GM12878 (cell line): Measurements from ENCODE around the gene CASS4. TPM values are rescaled to one million over a fixed set of nuclear protein-coding genes. Genes with fewer than 3 reads are reported as not detected.

Source experiments
- ATAC-seq: fragments of 200-7000 bp; cut with Tn5 transposase; 3 replicates; pipeline ENCODE4 v1.9.1; 2020; ENCODE audit warnings: mild to moderate bottlenecking, moderate library complexity
- BruUV-seq: library from RNA; stranded (reverse); fragments of 400-500 nt; replicated peaks from 2 replicates; lab custom pipeline; 2021; lab: Mats Ljungman, UMichigan
- CTCF ChIA-PET: fragments of 300-600 bp; sonication (Branson Sonifier 250); formaldehyde crosslinking; extraction: SDS; loops from one replicate; lab custom pipeline; 2021; ENCODE audit warnings: inconsistent platforms; lab: Yijun Ruan, JAX
- POLR2A ChIA-PET: fragments of 350-600 bp; formaldehyde crosslinking; extraction: SDS; loops from one replicate; lab custom pipeline; 2021; ENCODE audit warnings: inconsistent platforms; lab: Charles Lee
- RAD21 ChIA-PET: fragments of 300-600 bp; sonication (Branson Sonifier 250); formaldehyde crosslinking; loops from one replicate; lab custom pipeline; 2023; ENCODE audit warnings: antibody characterized with exemption; ENCODE audit not compliant: unreplicated experiment; lab: Charles Lee
- SMC1A ChIA-PET: fragments of 300-600 bp; sonication (Branson Sonifier 250); formaldehyde crosslinking; loops from one replicate; lab custom pipeline; 2023; ENCODE audit not compliant: unreplicated experiment, uncharacterized antibody; lab: Charles Lee
- DNase-seq: peaks from one replicate; pipeline ENCODE4 v3.0.0-alpha.2; 2011; ENCODE audit warnings: low read depth, low spot score
- FAIRE-seq: peaks from 3 replicates; lab custom pipeline; 2011; peaks lifted over from hg19 to GRCh38; lab: Jason Lieb, UNC
- H2AFZ ChIP-seq: 2 replicates; pipeline ENCODE4 v1.6.0; 2011; ENCODE audit warnings: low read depth, low read length, control low read depth; ENCODE audit not compliant: control insufficient read depth
- H3K27ac ChIP-seq: 2 replicates; pipeline ENCODE4 v1.5.1; 2011; ENCODE audit warnings: control low read depth; ENCODE audit not compliant: control insufficient read depth, insufficient read depth
- H3K27me3 ChIP-seq, 2 experiments: replicated peaks in 1 of 2; 2 replicates each; pipeline versions ENCODE4 v1.6.0 to v1.6.1; 2011; ENCODE audit warnings: low read length in 1 of 2; ENCODE audit not compliant: control insufficient read depth in 2 of 2, insufficient read depth in 2 of 2
- H3K36me3 ChIP-seq, 2 experiments: 2 replicates each; pipeline ENCODE4 v1.5.1; 2011; ENCODE audit warnings: low read length in 1 of 2; ENCODE audit not compliant: control insufficient read depth in 2 of 2, insufficient read depth in 2 of 2
- H3K4me1 ChIP-seq: 2 replicates; pipeline ENCODE4 v1.6.1; 2011; ENCODE audit warnings: mild to moderate bottlenecking, low read length, moderate library complexity, mixed read lengths; ENCODE audit not compliant: control insufficient read depth, insufficient read depth
- H3K4me2 ChIP-seq: 2 replicates; pipeline ENCODE4 v1.6.0; 2011; ENCODE audit warnings: control low read depth; ENCODE audit not compliant: control insufficient read depth, insufficient read depth
- H3K4me3 ChIP-seq: fragments of 200-600 bp; sonication (generic); 2 replicates; pipeline ENCODE4 v1.5.1; 2016
- H3K79me2 ChIP-seq: 2 replicates; pipeline ENCODE4 v1.6.0; 2011; ENCODE audit warnings: low read length; ENCODE audit not compliant: control insufficient read depth, insufficient read depth
- H3K9ac ChIP-seq: 2 replicates; pipeline ENCODE4 v1.8.0; 2011; ENCODE audit warnings: low read length, control low read depth, mixed read lengths; ENCODE audit not compliant: control insufficient read depth, insufficient read depth
- H3K9me3 ChIP-seq: replicated peaks from 3 replicates; pipeline ENCODE4 v1.5.1; 2011; ENCODE audit warnings: mild to moderate bottlenecking, low read length; ENCODE audit not compliant: control insufficient read depth, insufficient read depth
- H4K20me1 ChIP-seq: 2 replicates; pipeline ENCODE4 v1.6.0; 2011; ENCODE audit not compliant: control insufficient read depth, insufficient read depth
- CBX3 ChIP-seq: fragments of 200-600 bp; sonication (generic); IDR thresholded peaks from 2 replicates; pipeline ENCODE4 v1.6.1; 2016; ENCODE audit warnings: low read depth, borderline replicate concordance
- CHD2 ChIP-seq: IDR thresholded peaks from 2 replicates; pipeline ENCODE4 v1.6.1; 2011; ENCODE audit warnings: low read depth, low read length, improper control_type of control experiment, borderline replicate concordance
- CHD4 ChIP-seq: fragments of 200-600 bp; sonication (generic); IDR thresholded peaks from 2 replicates; pipeline ENCODE4 v1.6.1; 2016; ENCODE audit warnings: mild to moderate bottlenecking
- CREM ChIP-seq: IDR thresholded peaks from 2 replicates; pipeline ENCODE4 v1.6.1; 2014; ENCODE audit warnings: antibody characterized with exemption, low read depth
- DPF2 ChIP-seq: fragments of 450-650 bp; IDR thresholded peaks from 2 replicates; pipeline ENCODE4 v1.6.1; 2017; ENCODE audit warnings: mild to moderate bottlenecking
- IRF4 ChIP-seq: IDR thresholded peaks from 2 replicates; pipeline ENCODE4 v1.6.1; 2011; ENCODE audit warnings: low read depth, low read length
- LARP7 ChIP-seq: fragments of 450-650 bp; IDR thresholded peaks from 2 replicates; pipeline ENCODE4 v1.6.1; 2017; ENCODE audit warnings: mild to moderate bottlenecking
- NR2C2 ChIP-seq: IDR thresholded peaks from 2 replicates; pipeline ENCODE4 v1.6.1; 2011; ENCODE audit warnings: borderline replicate concordance, low read depth; ENCODE audit not compliant: control insufficient read depth, insufficient read length
- SIX5 ChIP-seq: IDR thresholded peaks from 2 replicates; pipeline ENCODE4 v1.6.1; 2011; ENCODE audit warnings: mild to moderate bottlenecking, low read depth, low read length, moderate library complexity; ENCODE audit not compliant: severe bottlenecking
- TCF12 ChIP-seq: IDR thresholded peaks from 2 replicates; pipeline ENCODE4 v1.6.1; 2011; ENCODE audit warnings: low read depth, mild to moderate bottlenecking, low read length
- YY1 ChIP-seq: IDR thresholded peaks from 2 replicates; pipeline ENCODE4 v1.6.1; 2011; ENCODE audit warnings: low read depth, mild to moderate bottlenecking, low read length
- ZNF622 ChIP-seq: fragments of 450-650 bp; IDR thresholded peaks from 2 replicates; pipeline ENCODE4 v1.6.1; 2017; ENCODE audit warnings: mild to moderate bottlenecking, inconsistent platforms
- WGBS: methylation state at CpG from one replicate; pipeline ENCODE4 v1.1.6; 2016; ENCODE audit warnings: low lambda C conversion rate; ENCODE audit not compliant: insufficient replicate concordance, insufficient coverage; ENCODE audit errors: missing lambda C conversion rate; 5-methylcytosine and 5-hydroxymethylcytosine counted together
- in situ Hi-C: fragments of 300-500 bp; cut with MboI; formaldehyde crosslinking; loops from 9 replicates; pipeline ENCODE4 v1.14.3; 2018; ENCODE audit warnings: mixed read lengths
- intact Hi-C: fragments of 100-400 bp; cut with micrococcal nuclease; formaldehyde crosslinking; loops from one replicate; pipeline ENCODE4 v1.14.2; 2022; ENCODE audit not compliant: unreplicated experiment
- polyA plus RNA-seq, 11 experiments: library from polyadenylated mRNA; depleted of rRNA in 4 of 11; unstranded in 6 of 11; stranded (reverse) in 5 of 11; fragments of >200 nt; fragmentation: Nextera tagmentation in 4 of 11; fragmentation: Illumina TruSeq in 1 of 11; extraction: Ambion mirVana in 4 of 11; extraction: Trizol in 1 of 11; gene quantifications; 1 replicate in 1 of 11; 2 replicates in 10 of 11; pipeline versions ENCODE4 v1.2.1 to v1.2.3, GENCODE V29; 2011 to 2016; ENCODE audit warnings: inconsistent platforms in 2 of 11, missing spikeins in 2 of 11, low read depth in 1 of 11
- total RNA-seq, 4 experiments: library from RNA; depleted of rRNA in 3 of 4; stranded (reverse); fragments of >200 nt in 3 of 4; fragmentation: Illumina TruSeq in 1 of 4; extraction: Trizol in 1 of 4; gene quantifications; 2 replicates each; pipeline versions ENCODE4 v1.2.1 to v1.2.3, GENCODE V29; 2013 to 2021
- TF ChIP-seq, protein P1 (sequence below): fragments of 450-650 bp; IDR thresholded peaks from 2 replicates; pipeline ENCODE4 v1.6.1; 2017; ENCODE audit warnings: low read depth, mild to moderate bottlenecking, moderate library complexity
- TF ChIP-seq, protein P2 (sequence below): IDR thresholded peaks from 2 replicates; pipeline ENCODE4 v1.6.1; 2012; ENCODE audit warnings: improper control_type of control experiment, low read depth, low read length; ENCODE audit not compliant: insufficient replicate concordance
- TF ChIP-seq, protein P3 (sequence below): fragments of 450-650 bp; IDR thresholded peaks from 2 replicates; pipeline ENCODE4 v1.6.1; 2017; ENCODE audit warnings: mild to moderate bottlenecking

The CASS4 gene
- total and polyA plus RNA-seq, 10 of the 15 experiments (the other 5 are each of a cell fraction or from before 2014, with no cell fraction given) = 0.04 to 0.24 (median 0.11) TPM; not detected in 1

DNA sequence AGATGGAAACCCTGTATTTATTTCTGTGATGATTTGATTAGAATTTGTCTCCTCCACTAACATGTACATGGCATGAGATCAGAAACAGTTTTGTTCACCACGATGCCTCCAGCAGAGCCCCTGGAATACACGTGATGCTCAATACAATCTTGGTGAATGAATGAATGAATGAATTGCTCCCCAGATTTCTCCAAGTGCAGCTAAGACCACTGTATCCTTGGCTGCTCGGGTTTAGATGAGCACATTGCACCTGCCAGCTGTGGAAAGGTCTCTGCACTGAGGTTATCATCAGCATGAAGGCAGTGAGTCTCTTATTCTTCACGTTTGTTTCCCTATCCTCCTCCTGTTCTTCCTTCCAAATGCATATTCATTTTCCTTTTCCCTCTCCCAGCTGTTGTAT lies 17.9 kb downstream of the CASS4 start:
- ChIA-PET POLR2A (no interaction called here), CTCF (no interaction called here), RAD21 (no interaction called here), SMC1A (interaction anchor here (1.9 kb wide), 1 partner anchor 10 kb away, joined by 5 read pairs; no protein-coding TSS in a partner anchor)
- Histone ChIP-seq H3K4me1 (peaks cover 10% of the 10 kb centered on the region), H3K27ac (no peak overlapping the region), H3K27me3 (no peaks in the 10 kb centered on the region), H3K4me2 (no peak overlapping the region), H3K36me3 (no peaks in the 10 kb centered on the region), H3K9me3 (no peaks in the 10 kb centered on the region), H2AFZ (peak overlapping the region; percentile 52), H4K20me1 (no peaks in the 10 kb centered on the region), H3K4me3 (no peak overlapping the region), H3K79me2 (no peaks in the 10 kb centered on the region), H3K9ac (no peak overlapping the region)
- no peak for FAIRE-seq
- in situ Hi-C loops (no loop called here), intact Hi-C loops (no loop called here)
- DNase-seq = no peak
- WGBS = 16% methylated on average over 4 of the region's 4 CpGs
- BruUV-seq = no TSS peak
- TF ChIP-seq LARP7 = no peak
- TF ChIP-seq YY1 = no peak
- TF ChIP-seq CHD4 = no peak
- TF ChIP-seq TCF12 = no peak
- no peak for TF ChIP-seq DPF2
- TF ChIP-seq, protein P1, sequence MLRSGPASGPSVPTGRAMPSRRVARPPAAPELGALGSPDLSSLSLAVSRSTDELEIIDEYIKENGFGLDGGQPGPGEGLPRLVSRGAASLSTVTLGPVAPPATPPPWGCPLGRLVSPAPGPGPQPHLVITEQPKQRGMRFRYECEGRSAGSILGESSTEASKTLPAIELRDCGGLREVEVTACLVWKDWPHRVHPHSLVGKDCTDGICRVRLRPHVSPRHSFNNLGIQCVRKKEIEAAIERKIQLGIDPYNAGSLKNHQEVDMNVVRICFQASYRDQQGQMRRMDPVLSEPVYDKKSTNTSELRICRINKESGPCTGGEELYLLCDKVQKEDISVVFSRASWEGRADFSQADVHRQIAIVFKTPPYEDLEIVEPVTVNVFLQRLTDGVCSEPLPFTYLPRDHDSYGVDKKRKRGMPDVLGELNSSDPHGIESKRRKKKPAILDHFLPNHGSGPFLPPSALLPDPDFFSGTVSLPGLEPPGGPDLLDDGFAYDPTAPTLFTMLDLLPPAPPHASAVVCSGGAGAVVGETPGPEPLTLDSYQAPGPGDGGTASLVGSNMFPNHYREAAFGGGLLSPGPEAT = no peak
- TF ChIP-seq, protein P2, sequence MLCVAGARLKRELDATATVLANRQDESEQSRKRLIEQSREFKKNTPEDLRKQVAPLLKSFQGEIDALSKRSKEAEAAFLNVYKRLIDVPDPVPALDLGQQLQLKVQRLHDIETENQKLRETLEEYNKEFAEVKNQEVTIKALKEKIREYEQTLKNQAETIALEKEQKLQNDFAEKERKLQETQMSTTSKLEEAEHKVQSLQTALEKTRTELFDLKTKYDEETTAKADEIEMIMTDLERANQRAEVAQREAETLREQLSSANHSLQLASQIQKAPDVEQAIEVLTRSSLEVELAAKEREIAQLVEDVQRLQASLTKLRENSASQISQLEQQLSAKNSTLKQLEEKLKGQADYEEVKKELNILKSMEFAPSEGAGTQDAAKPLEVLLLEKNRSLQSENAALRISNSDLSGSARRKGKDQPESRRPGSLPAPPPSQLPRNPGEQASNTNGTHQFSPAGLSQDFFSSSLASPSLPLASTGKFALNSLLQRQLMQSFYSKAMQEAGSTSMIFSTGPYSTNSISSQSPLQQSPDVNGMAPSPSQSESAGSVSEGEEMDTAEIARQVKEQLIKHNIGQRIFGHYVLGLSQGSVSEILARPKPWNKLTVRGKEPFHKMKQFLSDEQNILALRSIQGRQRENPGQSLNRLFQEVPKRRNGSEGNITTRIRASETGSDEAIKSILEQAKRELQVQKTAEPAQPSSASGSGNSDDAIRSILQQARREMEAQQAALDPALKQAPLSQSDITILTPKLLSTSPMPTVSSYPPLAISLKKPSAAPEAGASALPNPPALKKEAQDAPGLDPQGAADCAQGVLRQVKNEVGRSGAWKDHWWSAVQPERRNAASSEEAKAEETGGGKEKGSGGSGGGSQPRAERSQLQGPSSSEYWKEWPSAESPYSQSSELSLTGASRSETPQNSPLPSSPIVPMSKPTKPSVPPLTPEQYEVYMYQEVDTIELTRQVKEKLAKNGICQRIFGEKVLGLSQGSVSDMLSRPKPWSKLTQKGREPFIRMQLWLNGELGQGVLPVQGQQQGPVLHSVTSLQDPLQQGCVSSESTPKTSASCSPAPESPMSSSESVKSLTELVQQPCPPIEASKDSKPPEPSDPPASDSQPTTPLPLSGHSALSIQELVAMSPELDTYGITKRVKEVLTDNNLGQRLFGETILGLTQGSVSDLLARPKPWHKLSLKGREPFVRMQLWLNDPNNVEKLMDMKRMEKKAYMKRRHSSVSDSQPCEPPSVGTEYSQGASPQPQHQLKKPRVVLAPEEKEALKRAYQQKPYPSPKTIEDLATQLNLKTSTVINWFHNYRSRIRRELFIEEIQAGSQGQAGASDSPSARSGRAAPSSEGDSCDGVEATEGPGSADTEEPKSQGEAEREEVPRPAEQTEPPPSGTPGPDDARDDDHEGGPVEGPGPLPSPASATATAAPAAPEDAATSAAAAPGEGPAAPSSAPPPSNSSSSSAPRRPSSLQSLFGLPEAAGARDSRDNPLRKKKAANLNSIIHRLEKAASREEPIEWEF = no peak
- TF ChIP-seq CBX3 = no peak
- TF ChIP-seq CHD2 = no peak
- no peak for TF ChIP-seq SIX5
- TF ChIP-seq CREM = no peak
- no peak for TF ChIP-seq ZNF622
- TF ChIP-seq NR2C2 = no peak
- TF ChIP-seq, protein P3, sequence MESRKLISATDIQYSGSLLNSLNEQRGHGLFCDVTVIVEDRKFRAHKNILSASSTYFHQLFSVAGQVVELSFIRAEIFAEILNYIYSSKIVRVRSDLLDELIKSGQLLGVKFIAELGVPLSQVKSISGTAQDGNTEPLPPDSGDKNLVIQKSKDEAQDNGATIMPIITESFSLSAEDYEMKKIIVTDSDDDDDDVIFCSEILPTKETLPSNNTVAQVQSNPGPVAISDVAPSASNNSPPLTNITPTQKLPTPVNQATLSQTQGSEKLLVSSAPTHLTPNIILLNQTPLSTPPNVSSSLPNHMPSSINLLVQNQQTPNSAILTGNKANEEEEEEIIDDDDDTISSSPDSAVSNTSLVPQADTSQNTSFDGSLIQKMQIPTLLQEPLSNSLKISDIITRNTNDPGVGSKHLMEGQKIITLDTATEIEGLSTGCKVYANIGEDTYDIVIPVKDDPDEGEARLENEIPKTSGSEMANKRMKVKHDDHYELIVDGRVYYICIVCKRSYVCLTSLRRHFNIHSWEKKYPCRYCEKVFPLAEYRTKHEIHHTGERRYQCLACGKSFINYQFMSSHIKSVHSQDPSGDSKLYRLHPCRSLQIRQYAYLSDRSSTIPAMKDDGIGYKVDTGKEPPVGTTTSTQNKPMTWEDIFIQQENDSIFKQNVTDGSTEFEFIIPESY = no peak
- no peak for TF ChIP-seq IRF4
- no peak for ATAC-seq
